Ishikawa (cell line): ENCODE measurements around the gene P2RY12.

ENCODE experiments used
- CEBPB ChIP-seq: IDR thresholded peaks from 2 replicates; pipeline ENCODE4 v1.6.1; 2012
- CREB1 ChIP-seq: IDR thresholded peaks from 2 replicates; pipeline ENCODE4 v1.6.1; 2012; ENCODE audit warnings: low read depth
- EGR1 ChIP-seq: IDR thresholded peaks from 2 replicates; pipeline ENCODE4 v1.6.1; 2012
- EP300 ChIP-seq: IDR thresholded peaks from 2 replicates; pipeline ENCODE4 v1.6.1; 2012; ENCODE audit warnings: borderline replicate concordance
- FOXM1 ChIP-seq: IDR thresholded peaks from 2 replicates; pipeline ENCODE4 v1.6.1; 2012; ENCODE audit warnings: low read depth, borderline replicate concordance
- MAX ChIP-seq: IDR thresholded peaks from 2 replicates; pipeline ENCODE4 v1.6.1; 2012
- NFIC ChIP-seq: IDR thresholded peaks from 2 replicates; pipeline ENCODE4 v1.6.1; 2012
- RAD21 ChIP-seq: IDR thresholded peaks from 2 replicates; pipeline ENCODE4 v1.6.1; 2012; ENCODE audit warnings: low read depth
- TAF1 ChIP-seq: IDR thresholded peaks from 2 replicates; pipeline ENCODE4 v1.6.1; 2012; ENCODE audit warnings: low read depth, mild to moderate bottlenecking
- TCF12 ChIP-seq: IDR thresholded peaks from 2 replicates; pipeline ENCODE4 v1.6.1; 2012; ENCODE audit warnings: low read depth
- TEAD4 ChIP-seq: IDR thresholded peaks from 2 replicates; pipeline ENCODE4 v1.6.1; 2012
- USF1 ChIP-seq: IDR thresholded peaks from 2 replicates; pipeline ENCODE4 v1.6.1; 2012
- YY1 ChIP-seq: IDR thresholded peaks from 2 replicates; pipeline ENCODE4 v1.6.1; 2012; ENCODE audit warnings: low read depth
- ZBTB7A ChIP-seq: IDR thresholded peaks from 2 replicates; pipeline ENCODE4 v1.6.1; 2012; ENCODE audit warnings: low read depth
- TF ChIP-seq, protein P1 (sequence below): IDR thresholded peaks from 2 replicates; pipeline ENCODE4 v1.6.1; 2012; ENCODE audit warnings: low read depth, mild to moderate bottlenecking

Gene P2RY12

GRCh38 chr3:151356794-151357462 lies 27.6 kb downstream of the P2RY12 start:
- TF ChIP-seq CREB1 (no peak), USF1 (no peak), EP300 (no peak), FOXM1 (no peak), TCF12 (no peak), CEBPB (no peak), RAD21 (no peak), YY1 (no peak), EGR1 (no peak), TEAD4 (no peak), ZBTB7A (no peak), NFIC (no peak), MAX (no peak), TAF1 (no peak)
- TF ChIP-seq, protein P1, sequence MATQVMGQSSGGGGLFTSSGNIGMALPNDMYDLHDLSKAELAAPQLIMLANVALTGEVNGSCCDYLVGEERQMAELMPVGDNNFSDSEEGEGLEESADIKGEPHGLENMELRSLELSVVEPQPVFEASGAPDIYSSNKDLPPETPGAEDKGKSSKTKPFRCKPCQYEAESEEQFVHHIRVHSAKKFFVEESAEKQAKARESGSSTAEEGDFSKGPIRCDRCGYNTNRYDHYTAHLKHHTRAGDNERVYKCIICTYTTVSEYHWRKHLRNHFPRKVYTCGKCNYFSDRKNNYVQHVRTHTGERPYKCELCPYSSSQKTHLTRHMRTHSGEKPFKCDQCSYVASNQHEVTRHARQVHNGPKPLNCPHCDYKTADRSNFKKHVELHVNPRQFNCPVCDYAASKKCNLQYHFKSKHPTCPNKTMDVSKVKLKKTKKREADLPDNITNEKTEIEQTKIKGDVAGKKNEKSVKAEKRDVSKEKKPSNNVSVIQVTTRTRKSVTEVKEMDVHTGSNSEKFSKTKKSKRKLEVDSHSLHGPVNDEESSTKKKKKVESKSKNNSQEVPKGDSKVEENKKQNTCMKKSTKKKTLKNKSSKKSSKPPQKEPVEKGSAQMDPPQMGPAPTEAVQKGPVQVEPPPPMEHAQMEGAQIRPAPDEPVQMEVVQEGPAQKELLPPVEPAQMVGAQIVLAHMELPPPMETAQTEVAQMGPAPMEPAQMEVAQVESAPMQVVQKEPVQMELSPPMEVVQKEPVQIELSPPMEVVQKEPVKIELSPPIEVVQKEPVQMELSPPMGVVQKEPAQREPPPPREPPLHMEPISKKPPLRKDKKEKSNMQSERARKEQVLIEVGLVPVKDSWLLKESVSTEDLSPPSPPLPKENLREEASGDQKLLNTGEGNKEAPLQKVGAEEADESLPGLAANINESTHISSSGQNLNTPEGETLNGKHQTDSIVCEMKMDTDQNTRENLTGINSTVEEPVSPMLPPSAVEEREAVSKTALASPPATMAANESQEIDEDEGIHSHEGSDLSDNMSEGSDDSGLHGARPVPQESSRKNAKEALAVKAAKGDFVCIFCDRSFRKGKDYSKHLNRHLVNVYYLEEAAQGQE = no peak

GRCh38 chr3:151351648-151352047 lies 32.9 kb downstream of the P2RY12 start:
- TF ChIP-seq MAX (no peak), RAD21 (no peak), FOXM1 (no peak), YY1 (no peak), TCF12 (no peak), CEBPB (no peak), TEAD4 (no peak), NFIC (no peak), EGR1 (no peak), ZBTB7A (no peak)
- TF ChIP-seq, protein P1 = no peak

DNA sequence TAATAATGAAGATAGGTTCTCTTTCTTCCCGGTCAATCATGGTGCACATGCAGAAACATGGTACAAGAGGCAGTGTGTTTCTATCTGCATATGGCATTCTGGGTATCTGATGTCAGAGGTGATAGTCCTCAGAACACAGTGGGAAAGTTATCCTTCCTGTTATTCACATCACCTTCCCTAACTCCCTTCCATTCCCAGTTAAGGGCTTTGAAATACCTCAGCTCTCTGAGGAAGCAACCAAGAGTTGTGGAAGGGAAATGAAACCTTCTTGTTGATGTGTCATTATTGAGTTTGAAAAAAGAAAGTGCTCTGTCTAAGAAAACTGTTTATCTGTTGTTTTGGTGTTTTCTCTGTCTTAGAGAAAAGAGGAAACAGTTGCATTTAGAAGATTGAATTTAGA lies 33.3 kb downstream of the P2RY12 start:
- TF ChIP-seq TCF12 (no peak), TAF1 (no peak), NFIC (no peak), EP300 (no peak), RAD21 (no peak), ZBTB7A (no peak), FOXM1 (no peak), CREB1 (no peak), USF1 (no peak), MAX (no peak), EGR1 (no peak), TEAD4 (no peak), CEBPB (no peak), YY1 (no peak)
- TF ChIP-seq, protein P1 = no peak

DNA sequence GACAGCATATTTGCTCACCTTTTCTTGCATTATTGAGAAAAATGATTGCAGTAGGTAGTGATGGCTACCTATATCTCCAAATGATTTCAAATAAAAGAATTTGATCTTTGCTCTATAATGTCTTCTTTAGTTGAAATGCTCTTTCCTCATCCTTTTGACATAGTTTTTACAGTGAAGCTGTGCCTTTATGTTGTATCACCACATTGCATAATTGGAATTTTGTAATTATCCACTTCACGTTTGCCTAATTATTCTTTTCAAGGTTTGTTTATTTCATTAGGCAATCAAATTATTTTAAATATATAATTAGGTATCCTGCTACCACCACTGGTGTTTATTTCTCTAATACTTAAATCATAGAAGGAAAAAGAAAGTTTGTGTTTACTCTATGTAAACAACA lies 33.9 kb downstream of the P2RY12 start:
- TF ChIP-seq NFIC (no peak), CEBPB (no peak), EP300 (no peak), EGR1 (no peak), FOXM1 (no peak), CREB1 (no peak), TAF1 (no peak), TCF12 (no peak), USF1 (no peak), ZBTB7A (no peak), TEAD4 (no peak), MAX (no peak)
- TF ChIP-seq, protein P1 = no peak
